NCI-H345 (cell line): ENCODE measurements around the gene TGFBR3L.

Source experiments
- DNase-seq: peaks from one replicate; lab custom pipeline; 2025; lab: John Stamatoyannopoulos, UW

Gene TGFBR3L

GRCh38 chr19:7914598-7915045 is at the start of gene TGFBR3L:
Gene TGFBR3L, plus strand, starts transcription at chr19:7914830.
- DNase-seq, result no peak

DNA sequence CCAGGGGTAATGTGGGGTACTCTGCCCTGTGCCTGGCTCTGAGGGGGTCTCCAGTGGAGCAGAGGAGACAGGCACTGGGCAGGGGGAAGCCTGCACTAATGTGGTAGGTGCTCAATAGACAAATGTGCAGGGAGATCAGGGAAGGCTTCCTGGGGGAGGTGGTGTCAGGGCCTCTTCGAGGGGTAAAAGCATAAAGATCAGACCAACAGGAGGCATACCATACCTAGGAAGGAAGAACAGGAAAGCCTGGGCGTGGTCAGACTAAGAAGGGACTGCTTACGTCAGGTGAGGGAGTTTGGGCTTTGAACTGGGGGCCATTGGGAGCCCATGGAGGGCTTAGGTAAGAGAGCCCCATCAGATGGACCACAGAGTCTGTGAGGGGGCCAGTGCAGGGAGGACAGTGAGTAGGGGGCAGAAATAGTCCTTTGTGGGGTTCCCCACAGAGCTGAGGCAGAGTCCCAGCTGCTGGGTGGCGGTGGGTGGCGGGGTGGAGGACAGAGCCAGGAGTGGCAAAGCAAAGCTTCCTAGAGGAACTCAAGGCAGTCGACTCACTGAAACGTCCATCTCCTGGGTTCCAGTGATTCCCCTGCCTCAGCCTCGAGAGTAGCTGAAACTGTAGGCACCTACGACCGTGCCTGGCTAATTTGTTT is 49.2 kb upstream of the TGFBR3L start:
- DNase-seq, result no peak

DNA sequence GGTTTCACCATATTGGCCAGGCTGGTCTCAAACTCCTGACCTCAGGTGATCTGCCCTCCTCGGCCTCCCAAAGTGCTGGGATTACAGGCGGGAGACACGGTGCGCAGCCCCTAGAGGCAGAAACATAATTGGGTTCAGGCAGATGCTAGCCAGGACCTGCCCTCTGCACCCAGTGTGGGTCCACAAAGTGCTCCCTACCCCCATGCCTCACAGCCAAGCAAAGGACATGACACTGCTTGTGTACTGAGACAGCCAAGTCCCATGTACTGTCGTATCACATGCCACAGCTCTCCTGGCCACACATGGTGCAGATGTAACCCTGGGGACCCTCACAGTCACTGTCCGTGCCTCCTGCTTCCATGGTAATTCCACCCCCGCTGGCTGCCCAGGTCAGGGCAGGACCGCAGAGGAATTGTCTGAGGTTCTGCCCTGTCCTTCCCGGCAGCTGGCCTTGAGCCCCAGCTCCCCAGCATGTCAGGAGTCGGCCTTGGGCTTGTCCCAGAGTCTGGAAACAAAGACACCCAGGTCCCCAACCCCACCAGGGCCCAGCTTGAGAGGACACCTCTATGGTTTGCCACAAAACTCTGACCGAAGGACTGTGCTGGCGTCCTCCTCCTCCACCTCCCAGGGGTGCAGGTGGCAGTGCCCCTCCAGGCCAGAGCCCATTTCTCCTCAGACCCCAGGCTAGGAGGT is 48.1 kb upstream of the TGFBR3L start:
- no peak for DNase-seq

DNA sequence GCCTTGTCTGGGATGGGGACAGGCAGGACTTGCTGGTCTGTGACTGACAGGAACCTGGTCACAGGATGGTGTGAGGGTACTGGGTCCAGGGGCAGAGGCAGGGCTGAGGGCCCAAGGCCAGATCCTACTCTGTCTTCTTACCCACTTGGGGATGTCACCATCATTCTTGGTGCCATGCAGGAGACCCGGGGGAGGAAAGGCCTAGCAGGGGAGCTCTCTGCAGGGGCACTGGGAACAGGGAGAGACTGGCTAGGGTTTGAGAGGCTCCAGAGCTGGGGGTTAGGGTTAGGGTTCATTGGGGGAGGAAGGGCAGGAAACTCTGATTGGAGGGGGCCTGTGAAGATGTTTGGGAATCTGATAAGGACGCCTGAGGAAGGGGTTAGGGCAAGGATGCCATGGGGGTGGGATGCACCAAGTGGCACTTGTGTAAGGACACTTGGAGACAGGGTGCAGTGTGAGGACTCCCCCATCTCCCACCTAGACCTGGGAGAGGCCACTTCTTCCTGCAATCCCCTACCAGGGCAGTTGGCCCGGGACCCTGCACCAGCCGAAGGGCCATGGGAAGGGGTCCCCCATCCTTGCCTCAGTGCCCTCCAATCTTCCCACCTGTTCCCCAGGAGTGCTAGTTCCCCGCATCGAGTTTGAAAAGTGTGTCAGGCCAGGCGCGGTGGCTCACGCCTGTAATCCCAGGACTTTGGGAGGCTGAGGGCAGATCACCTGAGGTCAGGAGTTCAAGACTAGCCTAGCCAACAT is 47.4 kb upstream of the TGFBR3L start:
- no peak for DNase-seq

DNA sequence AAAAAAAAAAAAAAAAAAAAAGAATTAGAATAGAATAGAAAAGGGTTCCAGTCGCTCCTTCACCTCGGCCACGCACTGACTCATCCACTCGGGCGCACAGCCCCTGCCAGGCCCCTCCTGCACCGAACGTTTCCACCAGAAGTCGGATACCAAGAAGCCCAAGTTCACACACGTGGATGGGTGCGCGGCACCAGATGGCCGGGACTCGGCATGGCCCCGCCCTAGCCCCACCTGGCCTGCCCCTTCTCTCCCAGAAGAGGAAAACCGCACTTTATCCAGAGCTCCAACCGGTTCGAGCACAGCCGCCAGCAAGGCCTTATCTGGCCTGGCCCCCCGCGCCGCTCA is 46.3 kb upstream of the TGFBR3L start:
- DNase-seq, result no peak

DNA sequence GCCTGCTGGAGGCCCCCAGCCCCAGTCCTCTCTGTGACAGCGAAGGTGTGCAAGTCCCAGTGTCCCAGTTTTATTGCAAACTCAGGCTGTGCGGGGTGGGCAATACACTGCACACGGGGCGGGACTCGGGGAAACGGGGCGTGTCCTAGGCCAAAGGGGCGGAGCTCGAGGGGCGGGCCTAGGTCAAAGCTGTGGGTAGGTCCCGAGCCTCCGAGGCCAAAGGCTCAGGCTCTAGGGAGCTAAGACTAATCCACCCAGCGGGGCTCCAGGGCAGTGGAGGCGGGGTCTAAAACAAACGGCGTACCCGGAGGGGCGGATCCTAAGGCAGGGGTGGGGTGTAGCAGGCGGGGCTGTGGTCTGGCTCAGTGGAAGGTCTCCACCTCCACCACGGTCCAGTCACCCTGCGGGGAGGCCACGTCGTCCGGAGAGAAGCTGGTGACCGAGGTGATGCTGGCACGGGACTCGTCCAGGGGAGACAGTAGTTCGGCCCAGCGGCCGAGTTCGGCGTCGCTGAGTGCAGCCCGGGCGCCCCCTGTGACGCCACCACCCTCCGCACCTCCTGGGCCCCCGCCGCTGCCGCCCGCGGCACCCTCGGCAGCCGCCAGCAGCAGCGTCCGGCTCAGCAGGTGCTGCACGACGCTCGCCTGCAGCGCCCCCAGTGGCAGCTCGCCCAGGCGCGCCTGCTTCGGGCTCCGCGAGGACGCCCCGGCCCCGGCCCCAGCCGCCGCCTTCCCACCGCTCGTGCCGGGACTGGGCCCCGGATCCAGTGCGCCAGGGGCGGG is 45.8 kb upstream of the TGFBR3L start:
- no peak for DNase-seq

DNA sequence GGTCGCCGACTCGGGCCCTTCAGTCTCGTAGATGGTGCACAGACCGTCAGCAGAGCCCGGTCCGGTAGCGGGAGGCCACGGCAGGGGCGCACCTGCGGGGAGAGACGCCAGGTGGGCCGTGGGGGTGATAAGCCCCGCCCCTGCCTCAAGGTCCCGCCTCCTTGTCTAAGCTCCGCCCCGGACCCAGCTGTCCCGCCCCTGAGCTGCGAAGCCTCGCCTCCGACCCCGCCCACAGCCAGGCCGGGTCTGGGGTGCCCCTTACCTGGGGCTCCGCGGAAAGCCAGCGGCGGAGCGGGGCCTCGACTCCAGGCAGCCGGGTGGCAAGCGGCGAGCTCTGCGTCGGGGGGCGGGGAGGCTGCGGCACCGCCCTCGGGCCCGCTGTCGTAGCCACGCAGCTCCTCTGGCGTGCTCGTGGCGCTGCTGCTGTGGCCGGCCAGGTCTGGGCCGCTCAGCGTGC is 45.1 kb upstream of the TGFBR3L start:
- no peak for DNase-seq

DNA sequence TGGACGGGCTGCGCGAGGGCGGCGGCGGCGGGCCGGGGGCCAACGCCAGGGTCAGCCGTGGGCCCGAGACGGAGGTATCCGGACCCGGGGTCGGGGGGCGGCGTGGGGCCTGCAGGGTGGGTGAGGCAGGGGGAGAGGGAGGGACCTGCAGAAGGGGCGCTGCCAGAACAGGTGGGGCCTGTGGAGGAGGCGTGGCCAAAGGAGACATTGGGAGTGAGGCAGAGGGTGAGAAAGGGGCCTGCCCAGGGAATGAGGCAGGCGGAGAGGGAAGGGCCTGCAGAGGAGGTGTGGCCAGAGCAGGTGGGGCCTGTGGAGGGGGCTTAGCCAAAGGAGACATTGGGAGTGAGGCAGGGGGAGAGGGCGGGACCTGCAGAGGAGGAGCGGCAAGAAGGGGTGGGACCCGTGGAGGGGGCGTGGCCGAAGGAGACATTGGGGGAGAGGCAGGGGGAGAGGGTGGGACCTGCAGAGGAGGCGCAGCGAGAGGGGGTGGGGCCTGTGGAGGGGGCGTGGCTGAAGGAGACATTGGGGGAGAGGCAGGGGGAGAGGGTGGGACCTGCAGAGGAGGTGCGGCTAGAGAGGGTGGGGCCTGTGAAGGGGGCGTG is 44.6 kb upstream of the TGFBR3L start:
- peak; percentile 47 for DNase-seq

DNA sequence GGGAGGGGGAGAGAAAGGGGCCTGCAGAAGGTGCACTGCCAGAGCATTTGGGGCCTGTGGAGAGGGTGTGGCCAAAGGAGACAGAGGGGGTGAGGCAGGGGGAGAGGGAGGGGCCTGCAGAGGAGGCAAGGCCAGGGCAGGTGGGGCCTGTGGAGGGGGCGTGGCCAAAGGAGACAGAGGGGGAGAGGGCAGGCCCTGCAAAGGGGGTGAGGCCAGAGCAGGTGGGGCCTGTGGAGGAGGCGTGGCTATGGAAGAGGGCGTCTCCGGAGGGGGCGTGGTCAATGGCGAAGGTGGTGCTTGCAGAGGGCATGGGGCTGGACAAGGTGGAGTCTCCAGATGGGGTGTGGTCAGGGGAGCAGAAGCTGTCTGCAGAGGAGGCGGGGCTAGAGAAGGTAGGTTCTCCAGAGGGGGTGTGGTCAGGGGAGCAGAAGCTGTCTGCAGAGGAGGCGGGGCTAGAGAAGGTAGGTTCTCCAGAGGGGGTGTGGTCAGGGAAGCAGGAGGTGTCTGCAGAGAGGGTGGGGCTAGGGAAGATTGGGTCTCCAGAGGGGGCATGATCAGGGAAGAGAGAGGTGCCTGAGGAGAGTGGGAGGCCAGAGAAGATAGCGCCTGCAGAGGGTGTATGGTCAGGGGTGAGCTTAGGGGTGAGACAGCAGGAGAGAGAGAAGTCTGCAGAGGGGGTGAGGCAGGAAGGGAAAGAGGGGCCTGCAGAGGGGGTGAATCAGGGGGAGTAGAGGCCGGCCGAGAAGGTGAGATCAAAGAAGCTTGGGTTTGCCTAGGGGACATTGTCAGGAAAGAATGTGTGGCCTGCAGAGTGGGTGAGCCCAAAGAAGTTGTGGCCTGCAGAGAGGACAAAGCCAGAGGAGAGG is 43.8 kb upstream of the TGFBR3L start:
- peak; percentile 65 for DNase-seq

GRCh38 chr19:7871437-7872305 is 43.0 kb upstream of the TGFBR3L start:
- peak; percentile 80 for DNase-seq

DNA sequence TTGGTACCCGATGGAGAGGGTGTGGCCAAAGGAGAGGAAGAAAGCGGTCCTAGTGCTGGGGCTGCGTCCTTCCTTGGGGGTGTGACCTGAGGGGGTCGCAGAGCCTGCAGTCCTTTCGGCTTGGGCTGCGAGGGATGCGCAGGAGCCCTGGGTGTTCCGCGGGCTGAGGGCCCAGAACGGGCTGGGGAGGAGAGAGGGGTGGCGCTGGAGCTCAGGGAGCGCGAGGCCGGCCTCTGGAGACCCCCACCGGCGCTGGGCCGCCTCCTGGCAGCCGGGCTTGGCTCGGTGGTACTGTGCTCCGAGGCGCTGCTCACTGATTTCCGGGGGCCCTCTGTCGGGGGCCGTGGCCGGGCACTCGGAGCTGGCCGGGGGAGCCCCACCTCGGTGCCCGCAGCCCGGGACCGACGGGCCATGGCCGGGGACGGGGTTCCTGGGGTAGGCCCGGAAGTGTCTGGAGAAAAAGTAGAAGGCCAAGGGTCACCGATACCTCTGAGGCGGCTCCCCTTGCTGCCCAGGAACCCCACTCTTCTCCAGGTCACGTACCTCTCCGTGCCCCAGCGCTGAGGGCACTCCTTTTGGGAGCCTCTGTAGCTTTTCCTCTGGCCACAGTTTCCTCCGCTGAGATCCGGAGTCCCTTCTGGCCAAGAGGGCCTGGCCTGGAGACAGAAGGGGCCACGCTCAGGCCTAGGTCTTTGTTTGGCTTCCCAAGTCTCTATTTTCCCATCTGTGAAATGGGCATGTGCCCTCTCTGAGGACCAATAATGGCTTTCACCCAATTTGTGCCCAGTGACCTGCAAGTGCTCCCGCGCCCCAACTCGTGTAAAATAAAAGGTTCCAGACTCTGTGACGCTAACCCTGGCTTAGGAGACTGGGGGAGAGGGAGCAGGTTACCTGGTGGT is 42.1 kb upstream of the TGFBR3L start:
- DNase-seq, result no peak

GRCh38 chr19:7873304-7874075 is 41.1 kb upstream of the TGFBR3L start:
- DNase-seq, result no peak

- peak; percentile 89 for DNase-seq
Observed at GRCh38 chr19:7874076-7874896, 40.3 kb upstream of the TGFBR3L start, which contains the start of gene PRR36. Gene PRR36, minus strand, starts transcription at chr19:7874390. Its CDS starts 701 bp downstream, at chr19:7873689.

DNA sequence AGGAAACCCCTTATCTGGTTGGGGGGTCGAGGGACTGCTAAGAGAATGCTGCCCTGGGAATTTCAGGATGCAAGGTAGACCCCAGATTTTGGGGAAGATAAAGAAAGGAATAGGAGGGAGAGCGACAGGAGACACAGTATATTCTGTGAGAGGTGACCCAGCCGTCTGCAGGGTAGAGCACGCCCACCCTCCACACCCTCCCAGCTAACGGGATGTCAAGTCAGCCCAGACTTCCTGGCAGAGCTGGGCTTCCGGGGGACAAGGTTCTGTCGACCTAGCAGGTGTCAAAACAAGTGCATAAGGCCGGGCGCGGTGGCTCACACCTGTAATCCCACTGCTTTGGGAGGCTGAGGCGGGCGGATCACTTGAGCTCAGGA is 39.7 kb upstream of the TGFBR3L start:
- DNase-seq, result no peak

DNA sequence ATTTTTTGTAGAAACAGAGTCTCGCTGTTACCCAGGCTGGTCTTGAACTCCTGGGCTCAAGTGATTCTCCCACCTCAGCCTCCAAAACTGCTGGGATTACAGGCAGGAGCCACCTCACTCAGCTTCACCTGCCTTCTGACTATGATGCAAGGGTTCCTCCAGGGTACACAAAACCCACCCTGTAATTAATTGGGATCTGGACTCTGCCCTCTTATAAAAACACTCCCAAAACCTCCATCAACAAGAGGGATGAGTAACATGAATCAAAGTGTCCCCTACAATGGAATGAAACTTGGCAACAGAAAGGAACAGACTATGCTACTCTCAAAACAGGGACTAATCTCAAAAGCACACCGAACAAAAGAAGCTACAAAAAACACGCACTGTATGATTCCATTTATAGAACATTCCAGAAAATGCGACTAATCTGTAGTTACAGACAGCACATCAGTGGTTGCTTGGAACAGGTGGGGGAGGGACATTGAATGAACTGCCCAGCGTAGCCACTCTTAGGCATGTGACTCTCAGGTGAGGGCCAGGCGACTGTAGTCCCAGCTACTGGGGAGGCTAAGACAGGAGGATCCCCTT is 37.3 kb upstream of the TGFBR3L start:
- no peak for DNase-seq

- DNase-seq, result no peak
Observed at GRCh38 chr19:7879111-7879807, 35.4 kb upstream of the TGFBR3L start.
